GM12878 (cell line): ENCODE results near the gene BHLHA15. TPM values are rescaled to one million over a fixed set of nuclear protein-coding genes. Genes with fewer than 3 reads are reported as not detected.

Experiments
- ATAC-seq: fragments of 200-7000 bp; cut with Tn5 transposase; 3 replicates; pipeline ENCODE4 v1.9.1; 2020; ENCODE audit warnings: mild to moderate bottlenecking, moderate library complexity
- BruUV-seq: library from RNA; stranded (reverse); fragments of 400-500 nt; replicated peaks from 2 replicates; lab custom pipeline; 2021; lab: Mats Ljungman, UMichigan
- CTCF ChIA-PET: fragments of 300-600 bp; sonication (Branson Sonifier 250); formaldehyde crosslinking; extraction: SDS; loops from one replicate; lab custom pipeline; 2021; ENCODE audit warnings: inconsistent platforms; lab: Yijun Ruan, JAX
- POLR2A ChIA-PET: fragments of 350-600 bp; formaldehyde crosslinking; extraction: SDS; loops from one replicate; lab custom pipeline; 2021; ENCODE audit warnings: inconsistent platforms; lab: Charles Lee
- RAD21 ChIA-PET: fragments of 300-600 bp; sonication (Branson Sonifier 250); formaldehyde crosslinking; loops from one replicate; lab custom pipeline; 2023; ENCODE audit warnings: antibody characterized with exemption; ENCODE audit not compliant: unreplicated experiment; lab: Charles Lee
- SMC1A ChIA-PET: fragments of 300-600 bp; sonication (Branson Sonifier 250); formaldehyde crosslinking; loops from one replicate; lab custom pipeline; 2023; ENCODE audit not compliant: unreplicated experiment, uncharacterized antibody; lab: Charles Lee
- DNase-seq: peaks from one replicate; pipeline ENCODE4 v3.0.0-alpha.2; 2011; ENCODE audit warnings: low read depth, low spot score
- FAIRE-seq: peaks from 3 replicates; lab custom pipeline; 2011; peaks lifted over from hg19 to GRCh38; lab: Jason Lieb, UNC
- H2AFZ ChIP-seq: 2 replicates; pipeline ENCODE4 v1.6.0; 2011; ENCODE audit warnings: low read depth, low read length, control low read depth; ENCODE audit not compliant: control insufficient read depth
- H3K27ac ChIP-seq: 2 replicates; pipeline ENCODE4 v1.5.1; 2011; ENCODE audit warnings: control low read depth; ENCODE audit not compliant: control insufficient read depth, insufficient read depth
- H3K27me3 ChIP-seq, 2 experiments: replicated peaks in 1 of 2; 2 replicates each; pipeline versions ENCODE4 v1.6.0 to v1.6.1; 2011; ENCODE audit warnings: low read length in 1 of 2; ENCODE audit not compliant: control insufficient read depth in 2 of 2, insufficient read depth in 2 of 2
- H3K36me3 ChIP-seq, 2 experiments: 2 replicates each; pipeline ENCODE4 v1.5.1; 2011; ENCODE audit warnings: low read length in 1 of 2; ENCODE audit not compliant: control insufficient read depth in 2 of 2, insufficient read depth in 2 of 2
- H3K4me1 ChIP-seq: 2 replicates; pipeline ENCODE4 v1.6.1; 2011; ENCODE audit warnings: mild to moderate bottlenecking, low read length, moderate library complexity, mixed read lengths; ENCODE audit not compliant: control insufficient read depth, insufficient read depth
- H3K4me2 ChIP-seq: 2 replicates; pipeline ENCODE4 v1.6.0; 2011; ENCODE audit warnings: control low read depth; ENCODE audit not compliant: control insufficient read depth, insufficient read depth
- H3K4me3 ChIP-seq: fragments of 200-600 bp; sonication (generic); 2 replicates; pipeline ENCODE4 v1.5.1; 2016
- H3K79me2 ChIP-seq: 2 replicates; pipeline ENCODE4 v1.6.0; 2011; ENCODE audit warnings: low read length; ENCODE audit not compliant: control insufficient read depth, insufficient read depth
- H3K9ac ChIP-seq: 2 replicates; pipeline ENCODE4 v1.8.0; 2011; ENCODE audit warnings: low read length, control low read depth, mixed read lengths; ENCODE audit not compliant: control insufficient read depth, insufficient read depth
- H3K9me3 ChIP-seq: replicated peaks from 3 replicates; pipeline ENCODE4 v1.5.1; 2011; ENCODE audit warnings: mild to moderate bottlenecking, low read length; ENCODE audit not compliant: control insufficient read depth, insufficient read depth
- H4K20me1 ChIP-seq: 2 replicates; pipeline ENCODE4 v1.6.0; 2011; ENCODE audit not compliant: control insufficient read depth, insufficient read depth
- CREM ChIP-seq: IDR thresholded peaks from 2 replicates; pipeline ENCODE4 v1.6.1; 2014; ENCODE audit warnings: antibody characterized with exemption, low read depth
- FOXM1 ChIP-seq: IDR thresholded peaks from 2 replicates; pipeline ENCODE4 v1.6.1; 2012; ENCODE audit warnings: low read depth, mild to moderate bottlenecking, inconsistent platforms, low read length, moderate library complexity
- NR2C2 ChIP-seq: IDR thresholded peaks from 2 replicates; pipeline ENCODE4 v1.6.1; 2011; ENCODE audit warnings: borderline replicate concordance, low read depth; ENCODE audit not compliant: control insufficient read depth, insufficient read length
- RBBP5 ChIP-seq: fragments of 200-600 bp; sonication (generic); conservative IDR thresholded peaks from 2 replicates; pipeline ENCODE4 v1.6.1; 2016
- TCF3 ChIP-seq: IDR thresholded peaks from 2 replicates; pipeline ENCODE4 v1.6.1; 2012; ENCODE audit warnings: low read depth, mild to moderate bottlenecking, low read length, borderline replicate concordance; ENCODE audit not compliant: insufficient read depth
- ZBTB40 ChIP-seq: fragments of 450-650 bp; IDR thresholded peaks from 2 replicates; pipeline ENCODE4 v1.6.1; 2016; ENCODE audit warnings: mild to moderate bottlenecking, moderate library complexity, borderline replicate concordance
- ZNF592 ChIP-seq: fragments of 450-650 bp; IDR thresholded peaks from 2 replicates; pipeline ENCODE4 v1.6.1; 2017; ENCODE audit warnings: mild to moderate bottlenecking, moderate library complexity
- ZNF687 ChIP-seq: fragments of 450-650 bp; IDR thresholded peaks from 2 replicates; pipeline ENCODE4 v1.6.1; 2017; ENCODE audit warnings: mild to moderate bottlenecking, moderate library complexity
- WGBS: methylation state at CpG from one replicate; pipeline ENCODE4 v1.1.6; 2016; ENCODE audit warnings: low lambda C conversion rate; ENCODE audit not compliant: insufficient replicate concordance, insufficient coverage; ENCODE audit errors: missing lambda C conversion rate; 5-methylcytosine and 5-hydroxymethylcytosine counted together
- in situ Hi-C: fragments of 300-500 bp; cut with MboI; formaldehyde crosslinking; loops from 9 replicates; pipeline ENCODE4 v1.14.3; 2018; ENCODE audit warnings: mixed read lengths
- intact Hi-C: fragments of 100-400 bp; cut with micrococcal nuclease; formaldehyde crosslinking; loops from one replicate; pipeline ENCODE4 v1.14.2; 2022; ENCODE audit not compliant: unreplicated experiment
- polyA plus RNA-seq, 11 experiments: library from polyadenylated mRNA; depleted of rRNA in 4 of 11; unstranded in 6 of 11; stranded (reverse) in 5 of 11; fragments of >200 nt; fragmentation: Nextera tagmentation in 4 of 11; fragmentation: Illumina TruSeq in 1 of 11; extraction: Ambion mirVana in 4 of 11; extraction: Trizol in 1 of 11; gene quantifications; 1 replicate in 1 of 11; 2 replicates in 10 of 11; pipeline versions ENCODE4 v1.2.1 to v1.2.3, GENCODE V29; 2011 to 2016; ENCODE audit warnings: inconsistent platforms in 2 of 11, missing spikeins in 2 of 11, low read depth in 1 of 11
- total RNA-seq, 4 experiments: library from RNA; depleted of rRNA in 3 of 4; stranded (reverse); fragments of >200 nt in 3 of 4; fragmentation: Illumina TruSeq in 1 of 4; extraction: Trizol in 1 of 4; gene quantifications; 2 replicates each; pipeline versions ENCODE4 v1.2.1 to v1.2.3, GENCODE V29; 2013 to 2021

The BHLHA15 gene
- total and polyA plus RNA-seq, 10 of the 15 experiments (the other 5 are each of a cell fraction or from before 2014, with no cell fraction given) = 0.54 to 4.2 (median 2.5) TPM; not detected in 4

- WGBS = 98% methylated on average over 4 of the region's 4 CpGs
- ChIA-PET POLR2A (interaction anchor here (0.5 to 0.9 kb wide), 3 partner anchors 53 to 158 kb away, joined by 3 to 6 read pairs (median 3); no protein-coding TSS in a partner anchor), CTCF (no interaction called here)
- TF ChIP-seq CREM (no peak), ZNF592 (no peak), ZBTB40 (no peak), TCF3 (no peak), NR2C2 (no peak), RBBP5 (no peak), FOXM1 (no peak), ZNF687 (no peak)
These were observed 43.3 kb downstream of the BHLHA15 start for GRCh38 chr7:98254516-98254915.

More at GRCh38 chr7:98254516-98254915, 43.3 kb downstream of the BHLHA15 start:
- ChIA-PET SMC1A (no interaction called here), RAD21 (interaction anchor here (0.8 kb wide), 1 partner anchor 88 kb away, joined by 3 read pairs; no protein-coding TSS in a partner anchor)
- intact Hi-C loops = no loop called here
- no peaks in the 10 kb centered on the region for H3K36me3 ChIP-seq
- H3K27ac ChIP-seq = no peak overlapping the region
- in situ Hi-C loops = no loop called here
- peaks cover 10% of the 10 kb centered on the region for H3K4me1 ChIP-seq
- BruUV-seq = no TSS peak
- no peak overlapping the region for H2AFZ ChIP-seq
- no peak overlapping the region for H3K4me2 ChIP-seq
- no peaks in the 10 kb centered on the region for H4K20me1 ChIP-seq
- FAIRE-seq = no peak
- no peaks in the 10 kb centered on the region for H3K9me3 ChIP-seq
- no peak overlapping the region for H3K9ac ChIP-seq
- H3K79me2 ChIP-seq = peaks cover 10% of the 10 kb centered on the region
- no peak overlapping the region for H3K4me3 ChIP-seq
- DNase-seq = no peak
- H3K27me3 ChIP-seq = no peaks in the 10 kb centered on the region
- no peak for ATAC-seq
